K562 (cell line): ENCODE results near the gene ENG. TPM values are rescaled to one million over a fixed set of nuclear protein-coding genes. Genes with fewer than 3 reads are reported as not detected.

Source experiments
- CCNT2 ChIP-seq: IDR thresholded peaks from 2 replicates; pipeline ENCODE4 v1.6.1; 2011; ENCODE audit warnings: borderline replicate concordance, low read depth, mild to moderate bottlenecking, moderate library complexity, mixed read lengths, low read length; ENCODE audit not compliant: insufficient read length; ENCODE audit errors: extremely low read depth
- CTBP1 ChIP-seq: fragments of 450-650 bp; IDR thresholded peaks from 2 replicates; pipeline ENCODE4 v1.6.1; 2016; ENCODE audit warnings: borderline replicate concordance
- CXXC5 ChIP-seq: fragments of 250-450 bp; sonication (Bioruptor Pico); IDR thresholded peaks from 2 replicates; pipeline ENCODE4 v1.8.0; 2022; ENCODE audit warnings: inconsistent platforms, mild to moderate bottlenecking, moderate library complexity
- EGR1 ChIP-seq: fragments of 450-650 bp; conservative IDR thresholded peaks from 2 replicates; pipeline ENCODE4 v1.6.1; 2017; ENCODE audit warnings: mild to moderate bottlenecking
- ETV5 ChIP-seq: sonication (generic); formaldehyde crosslinking; IDR thresholded peaks from 2 replicates; pipeline ENCODE4 v1.4.0; 2020; ENCODE audit warnings: low read depth, mild to moderate bottlenecking, missing genetic modification reagents
- GATAD2A ChIP-seq: fragments of 450-650 bp; IDR thresholded peaks from 2 replicates; pipeline ENCODE4 v1.6.1; 2017
- HDGF ChIP-seq: fragments of 450-650 bp; IDR thresholded peaks from 2 replicates; pipeline ENCODE4 v1.6.1; 2016
- NRF1 ChIP-seq, 2 experiments: fragments of 450-650 bp; IDR thresholded peaks in 1 of 2; conservative IDR thresholded peaks in 1 of 2; 2 replicates each; pipeline ENCODE4 v1.6.1; 2014; ENCODE audit warnings: mild to moderate bottlenecking in 2 of 2
- POLR2G ChIP-seq: fragments of 200-400 bp; formaldehyde crosslinking; IDR thresholded peaks from 2 replicates; pipeline ENCODE4 v1.6.1; 2017; ENCODE audit warnings: low read depth, mild to moderate bottlenecking, antibody characterized with exemption, low read length, moderate library complexity
- TAF15 ChIP-seq: fragments of 200-400 bp; formaldehyde crosslinking; IDR thresholded peaks from 2 replicates; pipeline ENCODE4 v1.6.1; 2017; ENCODE audit warnings: mild to moderate bottlenecking, low read depth, low read length, moderate library complexity
- polyA plus RNA-seq, 8 experiments: library from polyadenylated mRNA; depleted of rRNA in 4 of 8; stranded (reverse) in 5 of 8; unstranded in 3 of 8; fragments of >200 nt; fragmentation: Nextera tagmentation in 2 of 8; fragmentation: Illumina TruSeq in 1 of 8; extraction: Ambion mirVana in 2 of 8; extraction: Trizol in 1 of 8; gene quantifications; 2 replicates each; pipeline versions ENCODE4 v1.2.1 to v1.2.3, GENCODE V29; 2011 to 2014; ENCODE audit warnings: inconsistent platforms in 1 of 8, missing spikeins in 1 of 8
- total RNA-seq, 7 experiments: library from RNA; depleted of rRNA in 6 of 7; stranded (reverse); fragments of >200 nt in 6 of 7; fragmentation: Illumina TruSeq in 2 of 7; extraction: Trizol in 2 of 7; gene quantifications; 2 replicates each; pipeline versions ENCODE4 v1.2.1 to v1.2.3, GENCODE V29; 2011 to 2021; ENCODE audit warnings: low replicate concordance in 1 of 7
- TF ChIP-seq, protein P1 (sequence below): fragments of 200-800 bp; sonication (Bioruptor generic); IDR thresholded peaks from 2 replicates; pipeline ENCODE4 v1.6.1; 2017; ENCODE audit warnings: missing genetic modification characterization, missing compliant biosample characterization
- TF ChIP-seq, protein P2 (sequence below): fragments of 250-450 bp; sonication (Bioruptor Pico); IDR thresholded peaks from 2 replicates; pipeline ENCODE4 v1.9.0; 2021; ENCODE audit warnings: mild to moderate bottlenecking, inconsistent platforms
- TF ChIP-seq, protein P3 (sequence below), 2 experiments: fragments of 450-650 bp; formaldehyde crosslinking in 1 of 2; IDR thresholded peaks; 2 replicates each; pipeline versions ENCODE4 v1.4.0 to v1.6.1; 2014 to 2020; ENCODE audit warnings: mild to moderate bottlenecking in 2 of 2, borderline replicate concordance in 1 of 2, low read depth in 1 of 2
- TF ChIP-seq, protein P4 (sequence below): sonication (generic); formaldehyde crosslinking; IDR thresholded peaks from 2 replicates; pipeline ENCODE4 v1.9.0; 2022; ENCODE audit warnings: mild to moderate bottlenecking, missing genetic modification reagents

Gene ENG
- total and polyA plus RNA-seq, 9 of the 15 experiments (the other 6 are each of a cell fraction or from before 2014, with no cell fraction given): 0.04 to 0.40 (median 0.14) TPM; not detected in 1

DNA sequence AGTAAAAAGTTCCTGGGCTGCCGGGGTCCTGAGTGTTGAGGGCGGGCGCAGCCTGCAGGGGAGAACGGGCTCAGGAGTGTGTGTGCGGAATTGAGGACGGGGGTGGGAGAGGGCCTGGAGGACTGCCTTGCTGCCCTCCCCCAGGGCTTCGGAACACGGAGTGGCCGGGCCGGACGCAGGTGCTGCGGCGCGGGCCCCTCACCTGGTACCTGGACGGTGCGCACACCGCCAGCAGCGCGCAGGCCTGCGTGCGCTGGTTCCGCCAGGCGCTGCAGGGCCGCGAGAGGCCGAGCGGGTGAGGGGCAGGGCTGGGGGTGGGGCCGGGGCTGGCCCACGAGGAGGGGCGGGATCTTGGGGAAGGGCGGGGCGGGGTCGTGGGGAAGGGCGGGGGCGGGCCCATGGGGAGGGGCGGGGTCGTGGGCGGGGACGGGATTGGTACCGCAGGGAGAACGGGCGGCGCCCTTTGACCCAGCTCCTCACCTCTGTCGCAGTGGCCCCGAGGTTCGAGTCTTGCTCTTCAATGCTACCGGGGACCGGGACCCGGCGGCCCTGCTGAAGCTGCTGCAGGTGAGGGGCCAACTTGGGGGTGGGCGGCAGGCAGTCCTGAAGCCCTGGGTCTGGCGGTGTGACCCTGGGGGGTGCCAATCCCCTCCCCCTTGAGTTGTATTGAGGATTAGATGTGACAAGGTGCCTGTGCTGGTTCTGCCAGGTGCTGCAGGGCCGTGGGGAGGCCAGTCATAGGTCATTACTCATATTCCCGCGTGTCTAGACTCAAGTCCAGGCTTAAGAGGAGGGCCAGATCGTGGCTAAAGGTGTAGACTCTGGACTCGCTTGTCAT lies 44.7 kb downstream of the ENG start (continued):
- TF ChIP-seq TAF15: no peak
- TF ChIP-seq CXXC5: peak; percentile 56; the same call in 1 of the 2 replicates
- TF ChIP-seq EGR1: 0 out of 2 replicates have a peak, but pooled peaks have one; percentile 4
- TF ChIP-seq, protein P1, sequence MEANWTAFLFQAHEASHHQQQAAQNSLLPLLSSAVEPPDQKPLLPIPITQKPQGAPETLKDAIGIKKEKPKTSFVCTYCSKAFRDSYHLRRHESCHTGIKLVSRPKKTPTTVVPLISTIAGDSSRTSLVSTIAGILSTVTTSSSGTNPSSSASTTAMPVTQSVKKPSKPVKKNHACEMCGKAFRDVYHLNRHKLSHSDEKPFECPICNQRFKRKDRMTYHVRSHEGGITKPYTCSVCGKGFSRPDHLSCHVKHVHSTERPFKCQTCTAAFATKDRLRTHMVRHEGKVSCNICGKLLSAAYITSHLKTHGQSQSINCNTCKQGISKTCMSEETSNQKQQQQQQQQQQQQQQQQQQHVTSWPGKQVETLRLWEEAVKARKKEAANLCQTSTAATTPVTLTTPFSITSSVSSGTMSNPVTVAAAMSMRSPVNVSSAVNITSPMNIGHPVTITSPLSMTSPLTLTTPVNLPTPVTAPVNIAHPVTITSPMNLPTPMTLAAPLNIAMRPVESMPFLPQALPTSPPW (CRISPR knock-in tag): peak; percentile 81
- 0 out of 2 replicates have a peak, but pooled peaks have one; percentile 30 for TF ChIP-seq CTBP1
- TF ChIP-seq CCNT2: peak; percentile 39
- TF ChIP-seq, protein P2, sequence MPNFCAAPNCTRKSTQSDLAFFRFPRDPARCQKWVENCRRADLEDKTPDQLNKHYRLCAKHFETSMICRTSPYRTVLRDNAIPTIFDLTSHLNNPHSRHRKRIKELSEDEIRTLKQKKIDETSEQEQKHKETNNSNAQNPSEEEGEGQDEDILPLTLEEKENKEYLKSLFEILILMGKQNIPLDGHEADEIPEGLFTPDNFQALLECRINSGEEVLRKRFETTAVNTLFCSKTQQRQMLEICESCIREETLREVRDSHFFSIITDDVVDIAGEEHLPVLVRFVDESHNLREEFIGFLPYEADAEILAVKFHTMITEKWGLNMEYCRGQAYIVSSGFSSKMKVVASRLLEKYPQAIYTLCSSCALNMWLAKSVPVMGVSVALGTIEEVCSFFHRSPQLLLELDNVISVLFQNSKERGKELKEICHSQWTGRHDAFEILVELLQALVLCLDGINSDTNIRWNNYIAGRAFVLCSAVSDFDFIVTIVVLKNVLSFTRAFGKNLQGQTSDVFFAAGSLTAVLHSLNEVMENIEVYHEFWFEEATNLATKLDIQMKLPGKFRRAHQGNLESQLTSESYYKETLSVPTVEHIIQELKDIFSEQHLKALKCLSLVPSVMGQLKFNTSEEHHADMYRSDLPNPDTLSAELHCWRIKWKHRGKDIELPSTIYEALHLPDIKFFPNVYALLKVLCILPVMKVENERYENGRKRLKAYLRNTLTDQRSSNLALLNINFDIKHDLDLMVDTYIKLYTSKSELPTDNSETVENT (CRISPR knock-in tag): 0 out of 2 replicates have a peak, but pooled peaks have one; percentile 24
- TF ChIP-seq ETV5 (CRISPR knock-in tag): 0 out of 2 replicates have a peak, but pooled peaks have one; percentile 26
- 0 out of 2 replicates have a peak, but pooled peaks have one; percentile 67 for TF ChIP-seq HDGF
- peak; percentile 77 to 82 for TF ChIP-seq NRF1 (conservative IDR thresholded peaks at IDR 0.05 in 1 of 2, IDR thresholded peaks at IDR 0.05 in 1 of 2)
- TF ChIP-seq, protein P3, sequence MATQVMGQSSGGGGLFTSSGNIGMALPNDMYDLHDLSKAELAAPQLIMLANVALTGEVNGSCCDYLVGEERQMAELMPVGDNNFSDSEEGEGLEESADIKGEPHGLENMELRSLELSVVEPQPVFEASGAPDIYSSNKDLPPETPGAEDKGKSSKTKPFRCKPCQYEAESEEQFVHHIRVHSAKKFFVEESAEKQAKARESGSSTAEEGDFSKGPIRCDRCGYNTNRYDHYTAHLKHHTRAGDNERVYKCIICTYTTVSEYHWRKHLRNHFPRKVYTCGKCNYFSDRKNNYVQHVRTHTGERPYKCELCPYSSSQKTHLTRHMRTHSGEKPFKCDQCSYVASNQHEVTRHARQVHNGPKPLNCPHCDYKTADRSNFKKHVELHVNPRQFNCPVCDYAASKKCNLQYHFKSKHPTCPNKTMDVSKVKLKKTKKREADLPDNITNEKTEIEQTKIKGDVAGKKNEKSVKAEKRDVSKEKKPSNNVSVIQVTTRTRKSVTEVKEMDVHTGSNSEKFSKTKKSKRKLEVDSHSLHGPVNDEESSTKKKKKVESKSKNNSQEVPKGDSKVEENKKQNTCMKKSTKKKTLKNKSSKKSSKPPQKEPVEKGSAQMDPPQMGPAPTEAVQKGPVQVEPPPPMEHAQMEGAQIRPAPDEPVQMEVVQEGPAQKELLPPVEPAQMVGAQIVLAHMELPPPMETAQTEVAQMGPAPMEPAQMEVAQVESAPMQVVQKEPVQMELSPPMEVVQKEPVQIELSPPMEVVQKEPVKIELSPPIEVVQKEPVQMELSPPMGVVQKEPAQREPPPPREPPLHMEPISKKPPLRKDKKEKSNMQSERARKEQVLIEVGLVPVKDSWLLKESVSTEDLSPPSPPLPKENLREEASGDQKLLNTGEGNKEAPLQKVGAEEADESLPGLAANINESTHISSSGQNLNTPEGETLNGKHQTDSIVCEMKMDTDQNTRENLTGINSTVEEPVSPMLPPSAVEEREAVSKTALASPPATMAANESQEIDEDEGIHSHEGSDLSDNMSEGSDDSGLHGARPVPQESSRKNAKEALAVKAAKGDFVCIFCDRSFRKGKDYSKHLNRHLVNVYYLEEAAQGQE (IDR thresholded peaks at IDR 0.05; ENCODE audit: borderline replicate concordance): no peak
- TF ChIP-seq, protein P3 (CRISPR knock-in tag; IDR thresholded peaks at IDR 0.05; ENCODE audit: low read depth): peak; percentile 30; the same call in 1 of the 2 replicates
- TF ChIP-seq POLR2G: peak; percentile 48; the same call in 1 of the 2 replicates
- TF ChIP-seq GATAD2A: 0 out of 2 replicates have a peak, but pooled peaks have one; percentile 13
- TF ChIP-seq, protein P4, sequence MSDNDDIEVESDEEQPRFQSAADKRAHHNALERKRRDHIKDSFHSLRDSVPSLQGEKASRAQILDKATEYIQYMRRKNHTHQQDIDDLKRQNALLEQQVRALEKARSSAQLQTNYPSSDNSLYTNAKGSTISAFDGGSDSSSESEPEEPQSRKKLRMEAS (CRISPR knock-in tag): no peak
